SK-N-SH treated with all-trans-retinoic acid at 6 μM for 48 hours (cell line): ENCODE data around the gene EML6.

Experiments
- OSR1 ChIP-seq: fragments of 250-450 bp; sonication (Bioruptor Pico); IDR thresholded peaks from 2 replicates; pipeline ENCODE4 v1.8.0; 2022; ENCODE audit warnings: moderate library complexity, mild to moderate bottlenecking, inconsistent platforms
- ZNF565 ChIP-seq: fragments of 450-650 bp; formaldehyde crosslinking; conservative IDR thresholded peaks from 2 replicates; pipeline ENCODE4 v1.5.0; 2020; ENCODE audit warnings: low read depth, mild to moderate bottlenecking, moderate library complexity
- ZNF70 ChIP-seq: fragments of 450-650 bp; formaldehyde crosslinking; IDR thresholded peaks from 2 replicates; pipeline ENCODE4 v1.5.0; 2020; ENCODE audit warnings: mild to moderate bottlenecking, moderate library complexity
- TF ChIP-seq, protein P1 (sequence below): fragments of 250-450 bp; sonication (Bioruptor Pico); IDR thresholded peaks from 2 replicates; pipeline ENCODE4 v1.5.1; 2020; ENCODE audit warnings: low read depth, mild to moderate bottlenecking, moderate library complexity
- TF ChIP-seq, protein P2 (sequence below): fragments of 250-450 bp; sonication (Bioruptor Pico); IDR thresholded peaks from 2 replicates; pipeline ENCODE4 v1.8.0; 2020; ENCODE audit warnings: mild to moderate bottlenecking, moderate library complexity, borderline replicate concordance
- TF ChIP-seq, protein P3 (sequence below): fragments of 250-450 bp; sonication (Bioruptor Pico); IDR thresholded peaks from 2 replicates; pipeline ENCODE4 v1.8.0; 2021; ENCODE audit warnings: low read depth, mild to moderate bottlenecking, moderate library complexity, borderline replicate concordance
- TF ChIP-seq, protein P4 (sequence below): fragments of 250-450 bp; sonication (Bioruptor Pico); IDR thresholded peaks from 2 replicates; pipeline ENCODE4 v1.5.1; 2021; ENCODE audit warnings: mild to moderate bottlenecking, moderate library complexity

DNA sequence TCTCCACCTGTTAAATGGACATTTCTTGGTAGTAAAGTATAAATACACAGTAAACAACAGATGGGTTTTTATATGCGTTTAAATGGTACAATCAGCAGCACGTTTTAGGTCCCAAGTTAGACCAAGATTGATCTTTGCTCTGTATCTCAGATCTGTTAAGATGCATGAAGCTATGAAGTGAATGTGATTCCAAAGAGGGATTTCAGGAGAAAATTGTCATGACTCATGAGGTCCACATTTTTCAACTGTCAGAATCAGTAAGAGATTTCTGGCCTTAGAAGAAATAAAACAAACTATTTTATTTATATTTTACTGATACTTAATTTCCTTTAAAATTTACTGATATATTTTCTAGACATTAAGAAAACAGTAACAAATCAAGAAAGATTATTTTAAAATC, 142.7 kb downstream of the EML6 start:
- TF ChIP-seq, protein P1, sequence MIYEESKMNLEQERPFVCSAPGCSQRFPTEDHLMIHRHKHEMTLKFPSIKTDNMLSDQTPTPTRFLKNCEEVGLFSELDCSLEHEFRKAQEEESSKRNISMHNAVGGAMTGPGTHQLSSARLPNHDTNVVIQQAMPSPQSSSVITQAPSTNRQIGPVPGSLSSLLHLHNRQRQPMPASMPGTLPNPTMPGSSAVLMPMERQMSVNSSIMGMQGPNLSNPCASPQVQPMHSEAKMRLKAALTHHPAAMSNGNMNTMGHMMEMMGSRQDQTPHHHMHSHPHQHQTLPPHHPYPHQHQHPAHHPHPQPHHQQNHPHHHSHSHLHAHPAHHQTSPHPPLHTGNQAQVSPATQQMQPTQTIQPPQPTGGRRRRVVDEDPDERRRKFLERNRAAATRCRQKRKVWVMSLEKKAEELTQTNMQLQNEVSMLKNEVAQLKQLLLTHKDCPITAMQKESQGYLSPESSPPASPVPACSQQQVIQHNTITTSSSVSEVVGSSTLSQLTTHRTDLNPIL (CRISPR knock-in tag) = no peak
- no peak for TF ChIP-seq OSR1 (CRISPR knock-in tag)
- TF ChIP-seq ZNF565 = no peak
- TF ChIP-seq, protein P2, sequence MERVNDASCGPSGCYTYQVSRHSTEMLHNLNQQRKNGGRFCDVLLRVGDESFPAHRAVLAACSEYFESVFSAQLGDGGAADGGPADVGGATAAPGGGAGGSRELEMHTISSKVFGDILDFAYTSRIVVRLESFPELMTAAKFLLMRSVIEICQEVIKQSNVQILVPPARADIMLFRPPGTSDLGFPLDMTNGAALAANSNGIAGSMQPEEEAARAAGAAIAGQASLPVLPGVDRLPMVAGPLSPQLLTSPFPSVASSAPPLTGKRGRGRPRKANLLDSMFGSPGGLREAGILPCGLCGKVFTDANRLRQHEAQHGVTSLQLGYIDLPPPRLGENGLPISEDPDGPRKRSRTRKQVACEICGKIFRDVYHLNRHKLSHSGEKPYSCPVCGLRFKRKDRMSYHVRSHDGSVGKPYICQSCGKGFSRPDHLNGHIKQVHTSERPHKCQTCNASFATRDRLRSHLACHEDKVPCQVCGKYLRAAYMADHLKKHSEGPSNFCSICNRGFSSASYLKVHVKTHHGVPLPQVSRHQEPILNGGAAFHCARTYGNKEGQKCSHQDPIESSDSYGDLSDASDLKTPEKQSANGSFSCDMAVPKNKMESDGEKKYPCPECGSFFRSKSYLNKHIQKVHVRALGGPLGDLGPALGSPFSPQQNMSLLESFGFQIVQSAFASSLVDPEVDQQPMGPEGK (CRISPR knock-in tag) = no peak
- TF ChIP-seq, protein P3, sequence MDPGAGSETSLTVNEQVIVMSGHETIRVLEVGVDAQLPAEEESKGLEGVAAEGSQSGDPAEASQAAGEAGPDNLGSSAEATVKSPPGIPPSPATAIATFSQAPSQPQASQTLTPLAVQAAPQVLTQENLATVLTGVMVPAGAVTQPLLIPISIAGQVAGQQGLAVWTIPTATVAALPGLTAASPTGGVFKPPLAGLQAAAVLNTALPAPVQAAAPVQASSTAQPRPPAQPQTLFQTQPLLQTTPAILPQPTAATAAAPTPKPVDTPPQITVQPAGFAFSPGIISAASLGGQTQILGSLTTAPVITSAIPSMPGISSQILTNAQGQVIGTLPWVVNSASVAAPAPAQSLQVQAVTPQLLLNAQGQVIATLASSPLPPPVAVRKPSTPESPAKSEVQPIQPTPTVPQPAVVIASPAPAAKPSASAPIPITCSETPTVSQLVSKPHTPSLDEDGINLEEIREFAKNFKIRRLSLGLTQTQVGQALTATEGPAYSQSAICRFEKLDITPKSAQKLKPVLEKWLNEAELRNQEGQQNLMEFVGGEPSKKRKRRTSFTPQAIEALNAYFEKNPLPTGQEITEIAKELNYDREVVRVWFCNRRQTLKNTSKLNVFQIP (CRISPR knock-in tag) = no peak
- no peak for TF ChIP-seq ZNF70
- TF ChIP-seq, protein P4, sequence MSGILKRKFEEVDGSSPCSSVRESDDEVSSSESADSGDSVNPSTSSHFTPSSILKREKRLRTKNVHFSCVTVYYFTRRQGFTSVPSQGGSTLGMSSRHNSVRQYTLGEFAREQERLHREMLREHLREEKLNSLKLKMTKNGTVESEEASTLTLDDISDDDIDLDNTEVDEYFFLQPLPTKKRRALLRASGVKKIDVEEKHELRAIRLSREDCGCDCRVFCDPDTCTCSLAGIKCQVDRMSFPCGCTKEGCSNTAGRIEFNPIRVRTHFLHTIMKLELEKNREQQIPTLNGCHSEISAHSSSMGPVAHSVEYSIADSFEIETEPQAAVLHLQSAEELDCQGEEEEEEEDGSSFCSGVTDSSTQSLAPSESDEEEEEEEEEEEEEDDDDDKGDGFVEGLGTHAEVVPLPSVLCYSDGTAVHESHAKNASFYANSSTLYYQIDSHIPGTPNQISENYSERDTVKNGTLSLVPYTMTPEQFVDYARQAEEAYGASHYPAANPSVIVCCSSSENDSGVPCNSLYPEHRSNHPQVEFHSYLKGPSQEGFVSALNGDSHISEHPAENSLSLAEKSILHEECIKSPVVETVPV (CRISPR knock-in tag) = no peak
